GM18873 (cell line): Measurements from ENCODE around the gene SYNE1.
"Not testable (repeated sequence)": the region's sequence is repeated elsewhere in the genome, so short reads cannot be mapped to it uniquely, and the experiment has no call there.

Experiments used
- ATAC-seq: cut with Tn5 transposase; IDR thresholded peaks from one replicate; pipeline ENCODE4 v1.9.1; 2021; ENCODE audit warnings: mild to moderate bottlenecking, moderate library complexity, moderate number of reproducible peaks; ENCODE audit not compliant: unreplicated experiment, low FRiP score

Gene SYNE1

GRCh38 chr6:152334555-152334954 lies 302.6 kb downstream of the SYNE1 start:
- no peak for ATAC-seq

- ATAC-seq: no peak
These were observed 306.2 kb downstream of the SYNE1 start for GRCh38 chr6:152330961-152331360.

- no peak for ATAC-seq
These were observed 307.3 kb downstream of the SYNE1 start for GRCh38 chr6:152329638-152330448.

- not testable (repeated sequence) for ATAC-seq
These were observed 309.0 kb downstream of the SYNE1 start for GRCh38 chr6:152328200-152328599.

GRCh38 chr6:152323376-152323775 lies 313.8 kb downstream of the SYNE1 start:
- no peak for ATAC-seq

GRCh38 chr6:152318278-152318677 lies 318.9 kb downstream of the SYNE1 start:
- ATAC-seq: no peak

GRCh38 chr6:152316024-152316423 lies 321.1 kb downstream of the SYNE1 start:
- ATAC-seq: no peak

GRCh38 chr6:152314483-152314832 lies 322.7 kb downstream of the SYNE1 start:
- ATAC-seq: no peak

GRCh38 chr6:152313542-152314482 lies 323.4 kb downstream of the SYNE1 start:
- ATAC-seq: no peak

GRCh38 chr6:152312434-152312833 lies 324.7 kb downstream of the SYNE1 start:
- ATAC-seq: no peak

- no peak for ATAC-seq
These were observed 326.7 kb downstream of the SYNE1 start for GRCh38 chr6:152310371-152310954.

GRCh38 chr6:152309648-152310047 lies 327.5 kb downstream of the SYNE1 start:
- ATAC-seq: no peak

- ATAC-seq: no peak
These were observed 328.2 kb downstream of the SYNE1 start for GRCh38 chr6:152309006-152309405.

- ATAC-seq: no peak
These were observed 328.9 kb downstream of the SYNE1 start for GRCh38 chr6:152308306-152308705.

- no peak for ATAC-seq
These were observed 331.5 kb downstream of the SYNE1 start for GRCh38 chr6:152305672-152306071.

GRCh38 chr6:152301765-152302568 lies 335.2 kb downstream of the SYNE1 start:
- ATAC-seq: peak; percentile 86

- peak; percentile 19 for ATAC-seq
These were observed 336.0 kb downstream of the SYNE1 start for GRCh38 chr6:152301021-152301764.

- ATAC-seq: no peak
These were observed 336.6 kb downstream of the SYNE1 start for GRCh38 chr6:152300517-152300916.

- ATAC-seq: no peak
These were observed 338.1 kb downstream of the SYNE1 start for GRCh38 chr6:152298848-152299735.
